Activated T-cell treated with anti-CD3 and anti-CD28 coated beads for 4 hours (primary cell): ENCODE results near the gene DSTYK.
"Not testable (repeated sequence)": the region's sequence is repeated elsewhere in the genome, so short reads cannot be mapped to it uniquely, and the experiment has no call there.

Experiments used
- DNase-seq: peaks from one replicate; pipeline ENCODE4 v3.0.0-alpha.2; 2020

The DSTYK gene

DNA sequence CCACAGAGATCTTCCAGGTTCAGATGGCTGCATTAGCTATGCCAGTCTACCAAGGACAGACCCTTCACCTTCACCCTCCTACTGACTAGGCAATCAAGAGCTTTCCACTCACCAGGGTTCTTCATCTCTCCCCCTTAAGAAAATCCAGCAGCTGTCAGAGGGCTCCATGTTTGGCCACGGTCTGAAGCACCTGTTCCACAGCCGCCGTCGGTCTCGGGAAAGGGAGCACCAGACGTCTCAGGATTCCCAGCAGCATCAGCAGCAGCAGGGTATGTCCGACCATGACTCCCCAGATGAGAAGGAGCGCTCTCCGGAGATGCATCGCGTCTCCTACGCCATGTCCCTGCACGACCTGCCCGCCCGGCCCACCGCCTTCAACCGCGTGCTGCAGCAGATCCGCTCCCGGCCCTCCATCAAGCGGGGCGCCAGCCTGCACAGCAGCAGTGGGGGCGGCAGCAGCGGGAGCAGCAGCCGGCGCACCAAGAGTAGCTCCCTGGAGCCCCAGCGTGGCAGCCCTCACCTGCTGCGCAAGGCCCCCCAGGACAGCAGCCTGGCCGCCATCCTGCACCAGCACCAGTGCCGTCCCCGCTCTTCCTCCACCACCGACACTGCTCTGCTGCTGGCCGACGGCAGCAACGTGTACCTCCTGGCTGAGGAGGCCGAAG is 30.0 kb upstream of the DSTYK start:
- DNase-seq: no peak

DNA sequence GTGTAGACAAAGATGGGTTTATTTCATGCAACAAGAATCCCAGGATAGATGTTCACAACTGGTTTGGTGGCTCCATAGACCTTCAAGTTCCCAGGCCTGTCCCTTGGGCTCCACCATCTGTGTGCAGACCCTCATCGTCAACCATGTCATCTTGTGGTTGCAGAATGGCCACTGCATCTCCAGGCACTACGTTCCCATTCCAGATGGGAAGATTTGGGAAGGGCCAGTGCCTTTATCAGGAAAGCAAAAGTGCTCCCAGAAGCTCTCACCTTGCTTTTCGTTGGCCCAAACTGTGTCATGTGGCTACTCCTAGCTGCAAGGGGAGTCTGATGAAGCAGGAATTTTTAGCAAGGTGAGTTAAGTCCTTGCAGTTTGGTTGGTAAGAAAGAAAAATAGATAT is 29.1 kb upstream of the DSTYK start:
- DNase-seq: no peak

DNA sequence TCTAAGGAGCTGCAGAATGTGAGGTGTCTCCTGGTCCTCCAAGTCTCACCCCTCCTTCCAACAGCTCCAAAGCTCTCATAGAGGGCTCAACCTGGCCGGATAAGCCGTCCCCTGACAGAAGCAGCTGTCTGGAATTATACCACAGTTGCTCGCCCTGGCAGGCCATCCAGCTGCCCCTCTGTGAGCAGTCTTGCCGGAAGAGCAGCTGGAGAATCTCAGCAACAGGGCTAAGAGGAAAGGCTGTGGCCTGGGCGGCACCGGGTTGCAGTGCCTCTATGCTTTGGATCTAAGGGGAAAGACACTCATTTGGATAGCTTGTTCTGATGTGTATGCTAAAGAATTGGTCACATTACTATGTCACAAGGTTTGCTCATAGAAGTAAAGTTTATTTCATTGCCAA is 28.6 kb upstream of the DSTYK start:
- no peak for DNase-seq

GRCh38 chr1:205239078-205239477 is 27.6 kb upstream of the DSTYK start:
- DNase-seq: no peak

DNA sequence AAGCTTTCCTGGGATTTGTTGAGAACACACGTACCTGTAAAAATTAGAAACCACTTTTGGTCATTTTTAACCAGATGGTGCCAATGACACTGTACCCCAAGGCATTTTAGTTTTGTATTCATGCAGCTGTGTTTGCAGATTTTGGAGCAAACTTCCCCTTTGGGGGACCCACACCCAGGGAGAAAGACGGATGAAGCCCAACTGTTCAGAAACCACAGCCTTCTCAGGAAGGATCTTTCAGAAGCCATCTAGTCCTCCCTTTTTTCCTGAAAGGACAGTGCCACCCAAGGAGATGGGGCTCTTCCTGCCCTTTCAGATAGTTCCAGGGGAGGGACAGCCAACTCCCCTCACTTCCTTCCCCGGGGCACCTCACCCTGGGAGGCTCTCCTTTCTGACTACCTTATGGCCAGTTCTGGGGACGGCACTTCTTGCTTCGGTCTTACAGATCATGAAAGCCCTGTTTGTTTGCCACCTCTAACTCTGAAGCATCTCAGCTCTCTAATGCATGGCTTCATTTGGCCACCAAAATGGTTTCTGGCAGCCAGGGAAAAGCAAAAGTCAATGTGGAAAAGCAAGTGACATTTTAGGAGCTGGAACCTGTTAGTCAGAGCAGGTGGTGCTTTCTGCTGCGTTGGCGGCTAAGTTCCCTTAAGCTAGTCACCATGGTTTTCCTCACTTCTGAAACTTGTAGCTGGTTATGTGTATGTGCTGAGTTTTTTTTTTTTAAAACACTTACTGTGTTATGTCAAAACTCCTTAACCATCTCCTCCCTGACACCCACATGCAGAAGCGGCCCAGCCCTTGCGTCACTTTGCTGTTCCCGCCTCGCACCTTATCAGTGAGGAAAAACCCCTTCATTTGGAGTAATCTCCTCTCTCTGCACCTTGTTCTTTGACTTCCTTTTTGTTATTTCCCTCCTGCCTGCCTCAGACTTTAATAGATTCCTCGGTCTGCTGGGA is 26.3 kb upstream of the DSTYK start:
- no peak for DNase-seq

- DNase-seq: no peak
Measured at GRCh38 chr1:205236951-205237475, 25.5 kb upstream of the DSTYK start.

- DNase-seq: no peak
Measured at GRCh38 chr1:205236526-205236925, 25.0 kb upstream of the DSTYK start.

DNA sequence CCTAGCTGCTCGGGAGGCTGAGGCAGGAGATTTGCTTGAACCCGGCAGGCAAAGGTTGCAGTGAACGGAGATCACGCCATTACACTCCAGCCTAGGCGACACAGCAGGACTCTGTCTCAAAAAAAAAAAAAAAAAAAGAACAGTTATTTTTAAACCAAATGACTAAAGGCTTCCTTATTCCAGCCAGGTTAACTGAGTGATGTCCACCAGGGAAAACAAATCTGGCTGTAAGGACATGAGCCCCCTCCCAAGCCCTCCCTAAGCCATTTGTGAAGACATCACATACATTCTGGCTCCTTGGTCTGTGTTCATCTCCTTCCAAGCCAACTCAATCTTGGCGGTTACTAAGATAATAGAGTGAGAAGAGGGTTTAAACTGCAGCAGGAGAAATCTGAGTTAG is 24.4 kb upstream of the DSTYK start:
- DNase-seq: no peak

- not testable (repeated sequence) for DNase-seq
Measured at GRCh38 chr1:205233986-205234385, 22.5 kb upstream of the DSTYK start.

DNA sequence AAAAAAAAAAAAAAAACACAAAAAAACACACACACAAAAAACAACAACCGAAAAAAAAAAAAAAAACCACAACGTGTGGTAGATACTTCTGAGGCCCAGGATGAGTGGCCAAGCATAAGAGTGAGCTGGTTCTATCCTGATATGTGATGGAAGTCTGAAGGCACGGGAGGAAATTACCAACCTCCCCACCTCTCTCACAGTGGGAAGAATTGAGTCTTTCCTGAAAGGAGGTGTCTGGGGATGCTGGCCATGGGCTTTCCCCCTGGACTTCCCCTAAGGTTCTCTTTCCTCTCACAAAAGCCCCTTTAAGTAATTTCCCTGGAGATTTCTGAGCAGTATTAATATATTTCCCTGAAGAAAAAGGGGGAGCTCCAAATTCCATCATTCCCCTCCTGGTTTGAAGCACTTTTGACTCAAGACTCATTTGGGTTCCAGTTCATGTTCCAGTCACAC is 21.5 kb upstream of the DSTYK start:
- no peak for DNase-seq

DNA sequence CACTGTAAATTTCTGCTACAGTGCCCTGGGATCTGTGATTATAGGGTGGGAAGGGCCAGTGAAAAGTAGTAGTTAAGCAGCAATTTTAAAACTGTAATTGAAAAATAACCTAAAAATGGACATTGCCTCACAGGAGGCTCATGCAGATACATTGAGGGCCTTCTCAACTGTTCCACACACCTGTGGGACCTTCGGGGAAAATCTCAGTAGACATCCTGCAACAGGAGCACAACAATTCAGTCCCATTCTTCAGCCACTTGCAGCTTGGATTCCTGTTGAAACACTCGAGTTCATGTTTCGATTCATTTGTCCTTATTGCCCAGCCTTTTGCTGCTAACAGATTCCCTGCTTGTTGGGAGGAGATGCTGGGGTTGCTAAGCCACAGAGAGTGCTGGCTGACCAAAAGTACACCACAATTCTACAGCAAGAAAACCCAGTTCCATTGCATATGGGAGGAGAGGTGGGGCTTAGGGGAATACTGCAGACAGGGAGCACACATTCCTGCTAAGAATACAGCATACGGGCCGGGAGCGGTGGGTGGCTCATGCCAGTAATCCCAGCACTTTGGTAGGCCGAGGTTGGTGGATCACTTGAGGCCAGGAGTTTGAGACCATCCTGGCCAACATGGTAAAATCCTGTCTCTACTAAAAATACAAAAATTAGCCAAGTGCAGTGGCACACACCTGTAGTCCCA is 20.8 kb upstream of the DSTYK start:
- DNase-seq: no peak

DNA sequence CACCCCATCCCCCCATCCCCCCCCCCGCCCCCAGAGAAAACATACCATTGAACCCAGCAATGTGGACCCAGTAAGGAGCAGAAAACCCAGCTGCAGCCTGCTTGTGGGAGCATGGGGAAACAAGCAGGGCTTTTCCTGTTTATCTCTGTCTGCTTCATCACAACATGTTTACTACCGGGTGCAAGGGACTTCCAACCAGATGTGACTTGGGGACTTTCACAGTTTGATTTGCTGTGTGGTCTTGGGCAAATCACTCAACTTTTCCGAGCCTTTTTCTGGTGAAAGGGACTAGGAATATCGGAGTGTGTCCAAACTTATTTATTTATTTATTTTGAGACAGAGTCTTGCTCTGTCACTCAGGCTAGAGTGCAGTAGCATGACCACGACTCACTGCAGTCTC is 19.5 kb upstream of the DSTYK start:
- no peak for DNase-seq

DNA sequence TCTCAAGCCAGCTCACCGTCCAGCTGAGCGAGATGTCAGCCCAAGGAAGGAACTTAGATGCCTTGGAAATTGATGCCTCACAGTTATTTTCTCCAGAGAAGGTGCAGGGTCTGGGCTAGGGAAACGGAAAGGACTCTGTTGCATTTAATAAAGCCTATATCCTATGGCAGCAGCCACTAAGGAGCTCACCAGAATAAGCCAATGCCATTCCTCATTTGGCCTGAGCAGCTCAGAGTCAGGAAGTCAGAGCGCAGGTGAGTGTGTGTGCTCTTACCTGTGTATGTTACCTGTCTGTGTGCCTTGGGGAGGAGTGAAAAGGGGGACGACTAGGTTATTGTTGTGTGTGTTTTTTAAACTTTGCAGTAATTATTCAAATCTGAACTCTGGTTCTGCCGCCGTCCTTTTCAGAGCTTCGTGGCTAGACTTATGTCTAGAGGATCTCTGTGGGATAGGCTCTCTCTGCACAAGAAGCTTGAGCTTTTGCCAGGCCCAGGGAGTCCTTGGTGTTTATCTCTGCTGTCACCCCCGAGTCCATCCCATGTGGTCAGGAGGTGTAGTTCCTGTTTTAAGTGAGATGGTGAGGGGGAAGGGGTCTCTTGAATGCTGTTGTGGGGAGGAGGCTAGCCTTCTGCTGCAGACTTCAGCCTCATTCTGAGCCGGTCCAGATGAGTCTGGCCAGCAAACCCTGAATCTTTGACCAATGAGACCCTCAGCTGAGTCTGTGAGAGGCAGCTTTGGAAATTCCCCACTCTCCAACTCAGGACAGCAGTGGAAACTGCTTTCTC is 18.6 kb upstream of the DSTYK start:
- DNase-seq: no peak

GRCh38 chr1:205229399-205229871 is 17.9 kb upstream of the DSTYK start:
- DNase-seq: peak; percentile 32

DNA sequence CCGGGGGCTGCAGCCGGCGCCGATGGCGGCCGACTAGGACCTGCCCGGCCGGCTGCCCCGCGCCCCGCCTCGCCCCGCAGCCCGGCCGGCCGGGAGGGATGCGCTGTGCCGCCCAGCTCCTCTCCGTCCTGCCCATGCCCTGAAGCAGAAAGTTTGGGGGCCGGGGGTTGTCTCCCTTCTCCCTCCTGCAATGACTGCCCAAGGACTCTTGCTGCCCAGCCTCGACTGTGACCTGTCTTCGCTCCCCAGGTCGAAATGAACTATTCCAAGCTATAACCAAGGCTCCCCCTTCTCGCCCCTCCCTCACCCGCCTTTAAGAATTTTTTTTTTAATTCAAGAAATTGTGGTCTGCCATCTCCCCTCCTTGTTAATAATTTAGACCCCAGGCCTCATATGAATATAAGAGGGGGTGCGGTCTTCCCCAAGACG is 16.6 kb upstream of the DSTYK start:
- DNase-seq: no peak

- DNase-seq: peak; percentile 65
Measured at GRCh38 chr1:205227584-205228013, 16.1 kb upstream of the DSTYK start, which contains the start of gene TMCC2. TMCC2 (plus strand) TSS chr1:205227946; CDS start chr1:205228565, 619 bp downstream.

GRCh38 chr1:205226868-205227583 is 15.5 kb upstream of the DSTYK start:
- DNase-seq: no peak

- DNase-seq: no peak
Measured at GRCh38 chr1:205225901-205226765, 14.6 kb upstream of the DSTYK start.

- DNase-seq: no peak
Measured at GRCh38 chr1:205224736-205225135, 13.2 kb upstream of the DSTYK start.

- no peak for DNase-seq
Measured at GRCh38 chr1:205220421-205220820, 8.9 kb upstream of the DSTYK start.
